Psoas muscle (tissue), 8 donors: Measurements from ENCODE around the gene CMTM8. TPM values are rescaled to one million over a fixed set of nuclear protein-coding genes. Genes with fewer than 3 reads are reported as not detected.

ENCODE experiments used
- ATAC-seq, 4 donors: fragments of 200-7000 bp; cut with Tn5 transposase; one replicate each; pipeline ENCODE4 v1.9.1; 2020; ENCODE audit warnings: moderate library complexity in 3 of 4, mild to moderate bottlenecking in 2 of 4
- DNase-seq, 2 donors: peaks; one replicate each; pipeline ENCODE4 v3.0.0-alpha.2; 2020
- H3K27ac ChIP-seq: fragments of 200-600 bp; one replicate; pipeline ENCODE4 v1.8.0; 2022
- H3K27me3 ChIP-seq, 3 donors: fragments of 200-600 bp in 1 of 3; one replicate each; pipeline versions ENCODE4 v1.6.1 to v1.8.0; 2013 to 2022; ENCODE audit warnings: low read length in 2 of 3, mild to moderate bottlenecking in 2 of 3, moderate library complexity in 1 of 3; ENCODE audit not compliant: insufficient read depth in 3 of 3
- H3K36me3 ChIP-seq, 2 donors: fragments of 200-600 bp in 1 of 2; one replicate each; pipeline versions ENCODE4 v1.6.1 to v1.8.0; 2013 to 2022; ENCODE audit warnings: low read depth in 1 of 2, mild to moderate bottlenecking in 1 of 2, moderate library complexity in 1 of 2; ENCODE audit not compliant: insufficient read depth in 1 of 2
- H3K4me1 ChIP-seq: fragments of 200-600 bp; one replicate; pipeline ENCODE4 v1.8.0; 2022
- H3K4me3 ChIP-seq: fragments of 200-600 bp; one replicate; pipeline ENCODE4 v1.8.0; 2022; ENCODE audit warnings: mild to moderate bottlenecking
- H3K9me3 ChIP-seq: fragments of 200-600 bp; one replicate; pipeline ENCODE4 v1.8.0; 2022
- CTCF ChIP-seq: fragments of 200-600 bp; IDR thresholded peaks from one replicate; pipeline ENCODE4 v1.8.0; 2022; ENCODE audit warnings: antibody characterized with exemption
- WGBS, 3 donors: extraction: QIAGEN DNeasy Blood & Tissue Kit; methylation state at CpG; one replicate each; pipeline versions ENCODE4 v1.1.6 to v1.1.7; 2013; 5-methylcytosine and 5-hydroxymethylcytosine counted together
- intact Hi-C, 2 donors: fragments of 100-400 bp; cut with DNase I; formaldehyde crosslinking; loops; one replicate each; pipeline versions ENCODE4 v1.11.0 to v1.14.2; 2022
- polyA plus RNA-seq, 3 donors: library from polyadenylated mRNA; stranded (reverse); fragments of 200-250 nt; gene quantifications; one replicate each; pipeline ENCODE4 v1.2.3, GENCODE V29; 2013
- total RNA-seq, 4 donors: library from RNA; stranded (reverse); fragmentation: NEBNext Ultra II Directional in 2 of 4; extraction: Animal tissue kit (Norgen Biotek cat#: 25700) in 2 of 4; gene quantifications; one replicate each; pipeline versions ENCODE4 v1.2.1 to v1.2.4, GENCODE V29; 2021 to 2023
- donor health status: healthy with polysubstance abuse.
- donor health status: DM: no; HTN: no; CAD: no; lungs with moderate emphysema.
- donor health status: Bipolar disorder and iron deficiency.
- donor health status: healthy.
- donor health status: DM: yes; HTN: yes; CAD: no.
- donor health status: DM: no; HTN: no; CAD: no.
- donor health status: DM: no; HTN: no; CAD: no.
- donor health status: DM: yes; HTN: yes; CAD: no.

Gene CMTM8
- total and polyA plus RNA-seq, 7 donors, result 0.97 to 4.2 (median 2.0) TPM

GRCh38 chr3:32315441-32315840 lies 77.0 kb downstream of the CMTM8 start:
- intact Hi-C loops, result no loop called here
- no peak for DNase-seq
- 83 to 96% (median 96%) methylated on average over 3 of the region's 3 CpGs for WGBS, 3 donors
- H3K36me3 ChIP-seq, result no peaks in the 10 kb centered on the region
- H3K27me3 ChIP-seq, result no peaks in the 10 kb centered on the region
- no peak overlapping the region for H3K27ac ChIP-seq
- no peak overlapping the region for H3K4me3 ChIP-seq
- H3K4me1 ChIP-seq, result peaks cover 2% of the 10 kb centered on the region
- ATAC-seq, result no peak
- H3K9me3 ChIP-seq, result no peaks in the 10 kb centered on the region
- no peak for TF ChIP-seq CTCF

- Histone ChIP-seq H3K27me3 (no peaks in the 10 kb centered on the region), H3K9me3 (no peaks in the 10 kb centered on the region), H3K36me3 (no peaks in the 10 kb centered on the region), H3K4me1 (no peaks in the 10 kb centered on the region), H3K4me3 (no peak overlapping the region), H3K27ac (no peak overlapping the region)
- DNase-seq, result no peak
- 51 to 54% (median 54%) methylated on average over 2 of the region's 2 CpGs for WGBS, 3 donors
- TF ChIP-seq CTCF, result no peak
- no peak for ATAC-seq
- intact Hi-C loops, result no loop called here
Measured at GRCh38 chr3:32316319-32316718, 77.8 kb downstream of the CMTM8 start.

- Histone ChIP-seq H3K4me3 (no peak overlapping the region), H3K27ac (no peak overlapping the region), H3K36me3 (no peaks in the 10 kb centered on the region), H3K9me3 (no peaks in the 10 kb centered on the region), H3K4me1 (no peaks in the 10 kb centered on the region), H3K27me3 (no peaks in the 10 kb centered on the region)
- ATAC-seq, result no peak
- intact Hi-C loops, result no loop called here
- no peak for DNase-seq
- TF ChIP-seq CTCF, result no peak
- WGBS, 3 donors, result 46 to 49% (median 48%) methylated on average over 2 of the region's 2 CpGs
Measured at GRCh38 chr3:32316976-32317375, 78.5 kb downstream of the CMTM8 start.

- no peak for DNase-seq
- intact Hi-C loops, result no loop called here
- Histone ChIP-seq H3K9me3 (no peaks in the 10 kb centered on the region), H3K36me3 (no peaks in the 10 kb centered on the region), H3K27me3 (no peaks in the 10 kb centered on the region), H3K4me3 (no peak overlapping the region), H3K27ac (no peak overlapping the region), H3K4me1 (no peaks in the 10 kb centered on the region)
- WGBS, 3 donors, result 93 to 100% (median 97%) methylated on average over 2 of the region's 2 CpGs
- TF ChIP-seq CTCF, result no peak
- no peak for ATAC-seq
Measured at GRCh38 chr3:32319607-32320006, 81.1 kb downstream of the CMTM8 start.

GRCh38 chr3:32320080-32320479 lies 81.6 kb downstream of the CMTM8 start:
- no peaks in the 10 kb centered on the region for H3K9me3 ChIP-seq
- H3K4me1 ChIP-seq, result no peaks in the 10 kb centered on the region
- 91 to 95% (median 94%) methylated on average over 6 of the region's 6 CpGs for WGBS, 3 donors
- no peak for ATAC-seq
- DNase-seq, result no peak
- no peaks in the 10 kb centered on the region for H3K36me3 ChIP-seq
- no peak for TF ChIP-seq CTCF
- no peak overlapping the region for H3K27ac ChIP-seq
- no peak overlapping the region for H3K4me3 ChIP-seq
- H3K27me3 ChIP-seq, result no peaks in the 10 kb centered on the region
- intact Hi-C loops, result no loop called here
